GM12878 (cell line): ENCODE measurements around the gene LMO7.

Source experiments
- ASH2L ChIP-seq: fragments of 300-600, 200-600 bp; sonication (generic); IDR thresholded peaks from 2 replicates; pipeline ENCODE4 v1.6.1; 2017; ENCODE audit warnings: low read depth, mild to moderate bottlenecking, borderline replicate concordance
- CTCF ChIP-seq, 3 experiments: IDR thresholded peaks in 2 of 3; conservative IDR thresholded peaks in 1 of 3; 2 replicates each; pipeline ENCODE4 v1.5.1; 2011; ENCODE audit warnings: low read depth in 3 of 3, low read length in 3 of 3, mild to moderate bottlenecking in 3 of 3, control low read depth in 2 of 3, moderate library complexity in 2 of 3, inconsistent platforms in 1 of 3, mixed read lengths in 1 of 3; ENCODE audit not compliant: control insufficient read depth in 2 of 3, insufficient read depth in 1 of 3; ENCODE audit errors: extremely low read depth in 1 of 3
- EZH2 ChIP-seq: IDR thresholded peaks from 2 replicates; pipeline ENCODE4 v1.6.1; 2012; ENCODE audit warnings: low read depth, mild to moderate bottlenecking, control low read depth, inconsistent platforms, low read length, borderline replicate concordance; ENCODE audit not compliant: control insufficient read depth
- MAX ChIP-seq: IDR thresholded peaks from 2 replicates; pipeline ENCODE4 v1.6.1; 2012; ENCODE audit warnings: low read depth, low read length, improper control_type of control experiment
- NR2C2 ChIP-seq: IDR thresholded peaks from 2 replicates; pipeline ENCODE4 v1.6.1; 2011; ENCODE audit warnings: borderline replicate concordance, low read depth; ENCODE audit not compliant: control insufficient read depth, insufficient read length
- NR2F1 ChIP-seq: fragments of 450-650 bp; conservative IDR thresholded peaks from 2 replicates; pipeline ENCODE4 v1.6.1; 2017; ENCODE audit warnings: mild to moderate bottlenecking
- POLR2A ChIP-seq: IDR thresholded peaks from 2 replicates; pipeline ENCODE4 v1.6.1; 2011; ENCODE audit warnings: low read depth, mild to moderate bottlenecking, low read length
- POLR2AphosphoS5 ChIP-seq: IDR thresholded peaks from 2 replicates; pipeline ENCODE4 v1.6.1; 2011; ENCODE audit warnings: mild to moderate bottlenecking, low read length, inconsistent platforms
- RFX5 ChIP-seq: IDR thresholded peaks from 2 replicates; pipeline ENCODE4 v1.6.1; 2011; ENCODE audit warnings: low read depth, low read length, improper control_type of control experiment
- ZNF24 ChIP-seq: fragments of 450-650 bp; IDR thresholded peaks from 2 replicates; pipeline ENCODE4 v1.6.1; 2017; ENCODE audit warnings: antibody characterized with exemption, mild to moderate bottlenecking
- TF ChIP-seq, protein P1 (sequence below): IDR thresholded peaks from 2 replicates; pipeline ENCODE4 v1.6.1; 2012; ENCODE audit warnings: mild to moderate bottlenecking, low read depth, low read length
- TF ChIP-seq, protein P2 (sequence below): IDR thresholded peaks from 2 replicates; pipeline ENCODE4 v1.6.1; 2011; ENCODE audit warnings: low read depth, mild to moderate bottlenecking, low read length, moderate library complexity, borderline replicate concordance; ENCODE audit errors: extremely low read depth

DNA sequence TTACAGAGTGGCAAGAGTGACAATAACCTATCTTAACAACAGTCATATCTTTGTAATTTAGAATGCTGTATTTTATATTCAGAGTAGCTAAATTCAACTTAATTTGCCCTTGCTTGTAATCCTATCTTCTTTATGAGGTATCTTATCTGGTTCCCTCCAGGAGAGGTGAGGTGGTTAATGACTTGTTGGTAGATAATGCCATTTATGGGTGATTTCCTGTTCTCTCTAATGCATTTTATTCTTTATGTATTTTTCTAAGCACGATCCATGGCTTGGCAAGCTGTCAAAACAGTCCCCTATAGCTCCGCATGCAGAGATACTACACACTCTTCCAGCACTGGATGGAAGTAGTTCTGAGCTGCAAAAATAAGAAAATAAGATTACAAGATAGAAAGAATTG is 267.9 kb downstream of the LMO7 start:
- TF ChIP-seq ASH2L, result no peak
- TF ChIP-seq MAX, result no peak
- no peak for TF ChIP-seq POLR2A
- TF ChIP-seq RFX5, result no peak
- TF ChIP-seq NR2C2, result no peak
- TF ChIP-seq CTCF (IDR thresholded peaks at IDR 0.05 in 2 of 3, conservative IDR thresholded peaks at IDR 0.05 in 1 of 3; ENCODE audit: control insufficient read depth in 2 of 3, extremely low read depth in 1 of 3, insufficient read depth in 1 of 3, low read depth in 3 of 3, low read length in 3 of 3), result no peak
- no peak for TF ChIP-seq POLR2AphosphoS5
- TF ChIP-seq, protein P1, sequence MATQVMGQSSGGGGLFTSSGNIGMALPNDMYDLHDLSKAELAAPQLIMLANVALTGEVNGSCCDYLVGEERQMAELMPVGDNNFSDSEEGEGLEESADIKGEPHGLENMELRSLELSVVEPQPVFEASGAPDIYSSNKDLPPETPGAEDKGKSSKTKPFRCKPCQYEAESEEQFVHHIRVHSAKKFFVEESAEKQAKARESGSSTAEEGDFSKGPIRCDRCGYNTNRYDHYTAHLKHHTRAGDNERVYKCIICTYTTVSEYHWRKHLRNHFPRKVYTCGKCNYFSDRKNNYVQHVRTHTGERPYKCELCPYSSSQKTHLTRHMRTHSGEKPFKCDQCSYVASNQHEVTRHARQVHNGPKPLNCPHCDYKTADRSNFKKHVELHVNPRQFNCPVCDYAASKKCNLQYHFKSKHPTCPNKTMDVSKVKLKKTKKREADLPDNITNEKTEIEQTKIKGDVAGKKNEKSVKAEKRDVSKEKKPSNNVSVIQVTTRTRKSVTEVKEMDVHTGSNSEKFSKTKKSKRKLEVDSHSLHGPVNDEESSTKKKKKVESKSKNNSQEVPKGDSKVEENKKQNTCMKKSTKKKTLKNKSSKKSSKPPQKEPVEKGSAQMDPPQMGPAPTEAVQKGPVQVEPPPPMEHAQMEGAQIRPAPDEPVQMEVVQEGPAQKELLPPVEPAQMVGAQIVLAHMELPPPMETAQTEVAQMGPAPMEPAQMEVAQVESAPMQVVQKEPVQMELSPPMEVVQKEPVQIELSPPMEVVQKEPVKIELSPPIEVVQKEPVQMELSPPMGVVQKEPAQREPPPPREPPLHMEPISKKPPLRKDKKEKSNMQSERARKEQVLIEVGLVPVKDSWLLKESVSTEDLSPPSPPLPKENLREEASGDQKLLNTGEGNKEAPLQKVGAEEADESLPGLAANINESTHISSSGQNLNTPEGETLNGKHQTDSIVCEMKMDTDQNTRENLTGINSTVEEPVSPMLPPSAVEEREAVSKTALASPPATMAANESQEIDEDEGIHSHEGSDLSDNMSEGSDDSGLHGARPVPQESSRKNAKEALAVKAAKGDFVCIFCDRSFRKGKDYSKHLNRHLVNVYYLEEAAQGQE, result no peak
- TF ChIP-seq NR2F1, result no peak
- TF ChIP-seq, protein P2, sequence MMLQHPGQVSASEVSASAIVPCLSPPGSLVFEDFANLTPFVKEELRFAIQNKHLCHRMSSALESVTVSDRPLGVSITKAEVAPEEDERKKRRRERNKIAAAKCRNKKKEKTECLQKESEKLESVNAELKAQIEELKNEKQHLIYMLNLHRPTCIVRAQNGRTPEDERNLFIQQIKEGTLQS, result no peak
- TF ChIP-seq ZNF24, result no peak
- no peak for TF ChIP-seq EZH2
